Inflammatory macrophage treated with lipopolysaccharide for 4 hours (primary cell): Measurements from ENCODE around the gene VAPB.
"Not testable (repeated sequence)": the region's sequence is repeated elsewhere in the genome, so short reads cannot be mapped to it uniquely, and the experiment has no call there.

ENCODE experiments used
- DNase-seq: peaks from one replicate; pipeline ENCODE4 v3.0.0-alpha.2; 2020

VAPB gene

GRCh38 chr20:58408603-58409246 lies 19.7 kb downstream of the VAPB start:
- no peak for DNase-seq

DNA sequence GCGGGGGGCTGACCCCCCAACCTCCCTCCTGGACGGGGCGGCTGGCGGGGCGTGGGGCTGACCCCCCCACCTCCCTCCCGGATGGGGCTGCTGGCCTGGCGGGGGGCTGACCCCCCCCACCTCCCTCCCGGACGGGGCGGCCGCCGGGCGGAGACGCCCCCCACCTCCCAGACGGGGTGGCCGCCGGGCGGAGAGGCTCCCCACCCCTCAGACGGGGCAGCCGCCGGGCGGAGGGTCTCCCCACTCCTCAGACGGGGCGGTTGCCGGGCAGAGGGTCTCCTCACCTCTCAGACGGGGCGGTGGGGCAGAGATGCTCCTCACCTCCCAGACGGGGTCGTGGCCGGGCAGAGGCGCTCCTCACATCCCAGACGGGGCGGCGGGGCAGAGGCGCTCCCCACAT lies 25.2 kb downstream of the VAPB start:
- not testable (repeated sequence) for DNase-seq

- not testable (repeated sequence) for DNase-seq
Measured at GRCh38 chr20:58414786-58415185, 25.8 kb downstream of the VAPB start.

- DNase-seq: no peak
Measured at GRCh38 chr20:58416057-58416456, 27.0 kb downstream of the VAPB start.

- DNase-seq: peak; percentile 13
Measured at GRCh38 chr20:58416835-58417234, 27.8 kb downstream of the VAPB start.

DNA sequence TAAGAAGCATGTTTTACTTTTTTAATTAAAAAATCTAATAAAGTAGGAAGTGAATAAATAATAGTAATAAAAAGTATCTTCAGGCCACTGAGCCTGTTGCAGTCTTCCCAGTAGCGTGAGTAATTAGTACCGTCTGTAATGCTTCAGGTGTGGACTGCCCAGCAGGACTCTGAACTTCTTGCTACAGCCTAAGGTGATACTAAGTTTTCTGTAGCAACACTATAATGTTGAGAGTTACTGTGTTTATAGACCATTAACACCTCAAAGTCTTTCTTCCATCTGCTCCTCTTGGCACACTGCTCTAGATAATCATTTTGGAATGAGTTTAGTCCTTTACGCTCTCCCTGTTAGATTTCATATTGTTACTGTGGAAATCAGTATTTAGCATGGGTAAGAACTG lies 28.4 kb downstream of the VAPB start:
- no peak for DNase-seq

- DNase-seq: no peak
Measured at GRCh38 chr20:58418949-58419748, 30.1 kb downstream of the VAPB start.

GRCh38 chr20:58420798-58421496 lies 31.9 kb downstream of the VAPB start:
- no peak for DNase-seq

DNA sequence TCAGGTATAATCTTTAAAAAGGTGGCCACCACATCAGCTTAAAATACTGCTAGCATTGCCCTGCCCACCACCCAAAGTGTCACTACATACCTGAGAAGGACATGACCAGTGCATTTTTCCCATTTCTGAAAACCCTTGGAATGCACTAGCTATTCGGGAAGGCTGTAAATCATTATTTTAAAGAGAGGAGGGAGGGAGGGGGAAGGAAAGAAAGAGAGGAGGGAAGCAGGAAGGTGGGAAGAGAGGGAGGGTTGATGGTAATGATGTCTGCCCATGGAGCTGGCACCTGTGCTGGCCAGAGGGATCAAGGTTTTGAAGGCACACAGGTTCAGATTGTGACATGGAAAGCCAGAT lies 32.4 kb downstream of the VAPB start:
- DNase-seq: no peak

DNA sequence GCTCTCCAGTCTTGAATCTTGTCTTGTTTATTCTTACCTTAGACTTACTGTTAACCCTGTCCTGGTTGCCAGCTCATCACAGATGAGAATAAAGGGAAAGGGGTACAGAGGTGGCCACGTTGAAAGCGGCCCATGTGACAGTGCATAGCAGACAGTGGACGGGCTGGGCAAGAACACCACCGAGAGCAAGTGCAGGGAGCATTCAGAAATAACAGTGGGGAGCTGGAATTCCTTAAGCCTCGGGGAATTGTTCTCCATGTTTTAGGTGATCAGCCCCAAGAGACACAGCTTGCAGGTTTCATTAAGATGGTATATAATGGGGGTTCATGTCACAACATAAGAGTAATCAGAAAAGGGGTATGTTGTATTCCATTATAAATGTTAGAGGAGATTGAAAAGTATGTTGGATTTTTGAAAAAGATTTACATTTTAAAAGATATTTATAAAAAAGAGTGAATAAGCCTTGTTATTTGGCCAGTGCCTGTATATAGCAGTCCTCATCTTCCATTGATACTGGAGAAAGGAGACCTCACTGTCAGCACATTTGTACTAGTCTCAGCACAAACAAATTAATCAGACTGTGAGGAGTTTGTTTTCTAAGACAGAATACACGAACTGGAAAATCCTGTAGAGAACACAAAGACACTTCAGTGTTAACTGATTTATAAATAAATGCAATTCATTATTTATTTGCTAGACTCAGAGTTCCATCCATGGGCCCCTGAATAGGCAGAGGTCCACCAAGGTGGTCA lies 35.4 kb downstream of the VAPB start:
- no peak for DNase-seq

DNA sequence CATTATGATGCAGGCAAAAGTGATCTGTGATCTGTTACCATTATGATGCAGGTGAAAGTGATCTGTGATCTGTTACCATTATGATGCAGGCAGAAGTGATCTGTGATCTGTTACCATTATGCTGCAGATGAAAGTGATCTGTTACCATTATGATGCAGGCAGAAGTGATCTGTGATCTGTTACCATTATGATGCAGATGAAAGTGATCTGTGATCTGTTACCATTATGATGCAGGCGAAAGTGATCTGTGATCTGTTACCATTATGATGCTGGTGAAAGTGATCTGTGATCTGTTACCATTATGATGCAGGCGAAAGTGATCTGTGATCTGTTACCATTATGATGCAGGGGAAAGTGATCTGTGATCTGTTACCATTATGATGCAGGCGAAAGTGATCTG lies 38.5 kb downstream of the VAPB start:
- not testable (repeated sequence) for DNase-seq

GRCh38 chr20:58428364-58428763 lies 39.3 kb downstream of the VAPB start:
- no peak for DNase-seq

- DNase-seq: no peak
Measured at GRCh38 chr20:58429303-58429702, 40.3 kb downstream of the VAPB start.

DNA sequence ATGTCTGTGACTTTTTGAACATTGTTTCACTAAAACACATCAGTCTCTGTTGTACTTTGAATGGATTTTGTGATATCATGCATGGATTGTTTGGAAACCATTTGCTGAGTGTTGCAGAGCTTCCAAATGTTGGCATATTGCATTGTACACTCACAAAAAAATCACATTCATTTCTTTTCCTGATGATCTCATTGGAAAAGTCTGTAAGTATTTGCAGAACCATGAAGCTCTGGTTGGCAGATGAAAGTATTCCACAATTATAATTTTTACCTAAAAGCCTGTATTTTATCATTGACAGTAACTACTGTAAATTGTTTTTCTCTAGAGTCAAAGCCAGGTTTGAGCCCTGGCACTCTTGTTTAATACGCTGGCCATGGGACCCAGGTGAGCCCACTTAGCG lies 42.1 kb downstream of the VAPB start:
- DNase-seq: no peak

DNA sequence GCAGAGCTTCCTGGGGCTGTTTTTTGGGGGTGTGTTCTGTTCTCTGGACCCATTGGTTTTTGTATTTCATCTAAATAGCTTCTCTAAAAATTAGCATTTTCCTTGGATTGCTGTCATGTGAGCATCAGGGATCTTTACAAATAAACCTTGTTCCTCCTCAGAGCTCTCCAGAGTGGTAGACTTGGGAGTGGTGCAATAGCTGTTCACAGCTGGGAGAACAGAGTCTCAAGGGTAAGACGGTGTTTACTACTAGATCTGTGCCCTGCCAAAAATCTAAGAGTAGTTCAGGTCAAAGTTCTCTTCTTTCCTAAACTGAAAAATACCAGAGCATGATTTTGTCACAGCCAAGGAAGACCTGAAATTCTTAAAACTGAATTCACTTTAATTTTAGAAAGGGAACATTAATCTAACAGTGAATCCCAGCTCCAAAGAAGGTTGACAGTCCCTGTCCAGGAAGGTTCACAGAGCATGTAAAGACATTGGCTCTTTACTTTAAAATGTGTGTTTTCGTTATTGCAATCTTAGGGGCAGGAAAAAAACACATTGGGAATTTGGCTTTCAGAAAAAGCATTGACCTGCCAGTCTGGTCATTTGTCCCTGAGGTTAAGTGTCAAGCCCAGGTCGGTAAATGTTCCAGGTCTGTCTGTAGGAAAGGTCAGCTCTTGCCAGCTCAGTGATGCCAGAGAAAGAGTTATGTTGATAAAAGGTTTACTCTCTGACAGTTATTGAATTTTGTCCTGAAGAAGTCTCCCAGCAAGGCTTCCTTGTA lies 43.3 kb downstream of the VAPB start:
- peak; percentile 26 for DNase-seq

- DNase-seq: no peak
Measured at GRCh38 chr20:58433029-58433647, 44.1 kb downstream of the VAPB start.

DNA sequence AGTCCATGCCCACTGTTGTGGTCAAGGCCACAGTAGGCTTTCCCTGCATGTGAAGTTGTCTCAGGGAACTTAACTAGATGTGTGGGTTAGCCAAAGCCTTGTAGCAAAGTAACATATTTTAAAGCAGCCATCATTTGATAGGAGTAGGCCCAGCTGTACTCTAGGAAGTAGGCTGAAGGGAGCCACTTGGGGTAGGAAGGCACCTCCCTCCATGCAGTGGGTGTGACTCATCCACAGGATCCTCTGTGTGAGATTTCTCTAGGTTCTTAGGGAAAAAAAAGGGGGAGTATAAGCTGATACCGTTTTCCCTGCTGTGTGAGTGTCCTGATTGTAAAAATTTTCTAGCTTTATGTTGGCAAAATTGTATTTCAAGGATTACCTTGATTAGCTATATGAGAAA lies 44.7 kb downstream of the VAPB start:
- DNase-seq: no peak

- DNase-seq: no peak
Measured at GRCh38 chr20:58434326-58434725, 45.3 kb downstream of the VAPB start.

DNA sequence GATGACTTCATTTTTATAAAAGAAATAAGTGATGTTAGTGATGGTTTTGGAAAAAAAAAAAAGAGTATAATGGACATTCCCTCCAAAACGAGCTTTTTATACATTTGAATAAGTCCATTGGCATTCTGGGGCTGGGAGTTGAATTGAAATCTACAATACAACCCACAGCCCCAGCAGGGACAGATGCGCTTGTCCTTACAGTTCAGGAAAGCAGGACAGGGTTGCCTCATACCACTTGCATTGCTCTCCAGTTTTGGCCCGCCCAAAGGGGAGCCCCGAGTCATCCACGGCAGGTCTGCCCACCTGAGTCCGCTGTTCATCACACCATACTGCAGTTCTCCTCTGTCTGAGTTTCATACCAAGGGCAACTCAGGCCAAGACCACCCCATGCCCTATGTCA lies 46.2 kb downstream of the VAPB start:
- no peak for DNase-seq

DNA sequence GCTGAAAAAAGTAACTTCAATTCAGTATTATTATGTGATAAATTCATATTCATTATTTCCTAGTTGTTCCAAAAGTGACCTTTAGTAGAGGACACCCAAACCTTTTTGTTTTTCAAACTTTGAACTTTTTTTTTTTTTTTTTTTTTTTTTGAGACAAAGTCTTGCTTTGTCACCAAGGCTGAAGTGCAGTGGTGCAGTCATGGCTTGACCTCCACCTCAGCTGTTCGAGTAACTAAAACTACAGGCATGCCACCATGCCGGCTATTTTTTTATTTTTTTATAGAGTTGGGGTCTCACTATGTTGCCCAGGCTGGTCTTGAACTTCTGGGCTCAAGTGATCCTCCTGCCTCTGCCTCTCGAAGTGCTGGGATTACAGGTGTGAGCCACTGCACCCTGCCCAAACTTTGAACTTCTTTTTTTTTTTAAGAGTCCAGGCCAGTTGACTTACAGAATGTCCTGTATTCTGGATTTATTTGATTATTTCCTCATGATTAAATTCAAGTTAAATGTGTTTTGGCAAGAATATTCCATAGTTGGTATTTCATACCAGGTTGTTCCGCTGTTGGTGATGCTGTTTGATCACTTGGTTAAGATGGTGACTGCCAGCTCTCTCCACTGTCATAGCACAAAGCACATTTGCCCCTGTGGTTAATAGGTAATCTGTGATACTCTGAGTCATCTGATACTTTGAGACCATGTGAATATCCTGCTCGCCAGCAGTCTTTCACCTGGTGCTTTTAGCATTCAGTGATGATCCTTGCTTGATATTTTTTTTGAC lies 48.0 kb downstream of the VAPB start:
- DNase-seq: no peak
